HL-60 (cell line): ENCODE data around the gene KAT6B.

ENCODE experiments used
- DNase-seq, 2 experiments: peaks; one replicate each; pipeline ENCODE4 v3.0.0-alpha.2; 2010 to 2020; ENCODE audit warnings: low read depth in 1 of 2, low spot score in 1 of 2
- H3K27ac ChIP-seq: fragments of 250-450 bp; sonication (Bioruptor Pico); replicated peaks from 2 replicates; pipeline ENCODE4 v1.5.1; 2020; ENCODE audit warnings: mild to moderate bottlenecking, moderate library complexity
- H3K27me3 ChIP-seq: fragments of 250-450 bp; sonication (Bioruptor Pico); 2 replicates; pipeline ENCODE4 v1.5.1; 2021; ENCODE audit warnings: mild to moderate bottlenecking, moderate library complexity; ENCODE audit not compliant: insufficient read depth, poor library complexity, severe bottlenecking
- H3K4me3 ChIP-seq: replicated peaks from 2 replicates; pipeline ENCODE4 v1.5.1; 2011; ENCODE audit warnings: mild to moderate bottlenecking, control low read depth, low read length; ENCODE audit not compliant: insufficient read depth
- CTCF ChIP-seq: IDR thresholded peaks from one replicate; pipeline ENCODE4 v1.5.1; 2011; ENCODE audit warnings: low read length, control low read depth, inconsistent platforms; ENCODE audit not compliant: insufficient read depth
- GABPA ChIP-seq: IDR thresholded peaks from 2 replicates; pipeline ENCODE4 v1.6.1; 2012; ENCODE audit warnings: low read depth
- POLR2AphosphoS5 ChIP-seq: IDR thresholded peaks from 2 replicates; pipeline ENCODE4 v1.6.1; 2012; ENCODE audit warnings: low read depth
- REST ChIP-seq: IDR thresholded peaks from 2 replicates; pipeline ENCODE4 v1.6.1; 2012; ENCODE audit warnings: low read depth; ENCODE audit not compliant: insufficient replicate concordance
- SPI1 ChIP-seq: IDR thresholded peaks from 2 replicates; pipeline ENCODE4 v1.6.1; 2012; ENCODE audit warnings: low read depth, mild to moderate bottlenecking, borderline replicate concordance

Gene KAT6B

GRCh38 chr10:74981831-74982633 is 155.6 kb downstream of the KAT6B start:
- TF ChIP-seq GABPA (no peak), POLR2AphosphoS5 (no peak), CTCF (no peak), SPI1 (no peak), REST (no peak)
- DNase-seq = no peak
- H3K27me3 ChIP-seq = no peaks in the 10 kb centered on the region
- H3K4me3 ChIP-seq = no peak overlapping the region
- no peak overlapping the region for H3K27ac ChIP-seq

GRCh38 chr10:74982634-74982982 is 156.2 kb downstream of the KAT6B start:
- H3K27me3 ChIP-seq = no peaks in the 10 kb centered on the region
- no peak for DNase-seq
- H3K27ac ChIP-seq = no peak overlapping the region
- no peak overlapping the region for H3K4me3 ChIP-seq
- TF ChIP-seq SPI1 (no peak), CTCF (no peak), POLR2AphosphoS5 (no peak), REST (no peak), GABPA (no peak)

- Histone ChIP-seq H3K4me3 (no peak overlapping the region), H3K27ac (no peak overlapping the region)
- TF ChIP-seq GABPA = no peak
- no peak for TF ChIP-seq CTCF
- no peak for TF ChIP-seq REST
These were observed 157.0 kb downstream of the KAT6B start for GRCh38 chr10:74983383-74983782.

More at GRCh38 chr10:74983383-74983782, 157.0 kb downstream of the KAT6B start:
- DNase-seq = no peak
- no peaks in the 10 kb centered on the region for H3K27me3 ChIP-seq
